ENCODE results near the gene CELSR3. TPM values are rescaled to one million over a fixed set of nuclear protein-coding genes. Genes with fewer than 3 reads are reported as not detected.

The CELSR3 gene
- total RNA-seq, 2 donors from 2014 or later, result 20.7 to 30.1 TPM

DNA sequence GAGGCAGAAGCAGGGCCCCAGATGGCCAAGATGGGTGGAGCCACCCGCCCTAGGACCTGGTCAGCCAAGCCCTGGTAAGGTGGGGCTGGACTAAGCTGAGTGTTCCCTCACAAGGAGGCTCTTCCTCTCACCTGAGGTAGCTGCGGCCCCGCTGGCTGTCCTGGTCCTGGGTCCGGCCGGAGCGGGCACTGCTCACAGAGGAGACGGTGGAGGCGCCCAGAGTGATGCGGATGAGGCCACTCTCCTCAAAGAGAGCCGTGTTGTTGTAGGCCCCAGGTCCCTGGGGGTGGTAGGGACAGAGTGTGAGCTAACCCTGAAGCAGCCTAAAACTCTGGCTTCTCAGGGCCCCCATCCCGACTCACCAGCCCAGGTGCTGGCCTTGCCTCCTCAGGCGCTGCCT lies 20.1 kb downstream of the CELSR3 start:
- no peaks in the 10 kb centered on the region for H3K4me1 Mint-ChIP-seq
- H3K27me3 Mint-ChIP-seq (ENCODE audit: insufficient read depth), result no peaks in the 10 kb centered on the region
- no peaks in the 10 kb centered on the region for H3K4me1 ChIP-seq (ENCODE audit: control insufficient read depth, insufficient read depth, low read length)
- TF ChIP-seq, protein P1, sequence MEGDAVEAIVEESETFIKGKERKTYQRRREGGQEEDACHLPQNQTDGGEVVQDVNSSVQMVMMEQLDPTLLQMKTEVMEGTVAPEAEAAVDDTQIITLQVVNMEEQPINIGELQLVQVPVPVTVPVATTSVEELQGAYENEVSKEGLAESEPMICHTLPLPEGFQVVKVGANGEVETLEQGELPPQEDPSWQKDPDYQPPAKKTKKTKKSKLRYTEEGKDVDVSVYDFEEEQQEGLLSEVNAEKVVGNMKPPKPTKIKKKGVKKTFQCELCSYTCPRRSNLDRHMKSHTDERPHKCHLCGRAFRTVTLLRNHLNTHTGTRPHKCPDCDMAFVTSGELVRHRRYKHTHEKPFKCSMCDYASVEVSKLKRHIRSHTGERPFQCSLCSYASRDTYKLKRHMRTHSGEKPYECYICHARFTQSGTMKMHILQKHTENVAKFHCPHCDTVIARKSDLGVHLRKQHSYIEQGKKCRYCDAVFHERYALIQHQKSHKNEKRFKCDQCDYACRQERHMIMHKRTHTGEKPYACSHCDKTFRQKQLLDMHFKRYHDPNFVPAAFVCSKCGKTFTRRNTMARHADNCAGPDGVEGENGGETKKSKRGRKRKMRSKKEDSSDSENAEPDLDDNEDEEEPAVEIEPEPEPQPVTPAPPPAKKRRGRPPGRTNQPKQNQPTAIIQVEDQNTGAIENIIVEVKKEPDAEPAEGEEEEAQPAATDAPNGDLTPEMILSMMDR (conservative IDR thresholded peaks at IDR 0.05), result no peak
- peaks cover 34% of the 10 kb centered on the region for H3K36me3 Mint-ChIP-seq (ENCODE audit: low read depth)
- no peaks in the 10 kb centered on the region for H3K27me3 ChIP-seq (ENCODE audit: control insufficient read depth, insufficient read depth, low read length, poor library complexity, severe bottlenecking)
- H3K4me3 Mint-ChIP-seq, result no peak overlapping the region
- no peak overlapping the region for H3K27ac ChIP-seq (ENCODE audit: low read depth, low read length)
- H3K9me3 ChIP-seq (ENCODE audit: control insufficient read depth, low read length), result no peaks in the 10 kb centered on the region
- H3K36me3 ChIP-seq (ENCODE audit: control insufficient read depth, insufficient read depth, low read length), result peaks cover 15% of the 10 kb centered on the region
- DNase-seq, result no peak
- WGBS, 2 experiments (ENCODE audit: insufficient coverage in 1 of 2, insufficient read length in 1 of 2), result 92 to 96% methylated on average over 10 to 12 of the region's 12 CpGs
- no peak overlapping the region for H3K27ac Mint-ChIP-seq
- H3K9ac ChIP-seq (ENCODE audit: extremely low read depth, low read length, poor library complexity, severe bottlenecking), result no peak overlapping the region
- no peak overlapping the region for H3K4me3 ChIP-seq (ENCODE audit: low read length)
- H3K9me3 Mint-ChIP-seq, result no peaks in the 10 kb centered on the region

DNA sequence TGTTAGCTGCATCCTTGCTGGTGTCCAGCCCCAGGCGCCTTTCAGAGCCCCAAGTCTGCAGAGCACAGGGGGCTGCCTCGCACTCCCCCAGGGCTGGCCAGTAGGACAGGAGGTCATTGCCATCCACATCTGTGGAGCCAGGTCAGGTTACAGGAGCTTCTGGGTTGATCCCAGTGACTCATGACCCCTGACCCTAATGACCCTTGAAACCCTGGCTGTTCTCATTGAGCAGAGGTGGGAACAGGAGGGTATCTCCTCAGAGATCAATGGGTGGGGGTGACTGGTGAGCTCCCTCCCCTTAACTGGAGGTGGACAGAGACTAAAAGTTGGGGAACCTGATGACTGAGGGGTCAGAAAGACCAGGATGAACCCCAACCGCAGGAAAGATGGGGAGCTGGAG lies 21.3 kb downstream of the CELSR3 start:
- H3K27me3 Mint-ChIP-seq (ENCODE audit: insufficient read depth), result no peaks in the 10 kb centered on the region

DNA sequence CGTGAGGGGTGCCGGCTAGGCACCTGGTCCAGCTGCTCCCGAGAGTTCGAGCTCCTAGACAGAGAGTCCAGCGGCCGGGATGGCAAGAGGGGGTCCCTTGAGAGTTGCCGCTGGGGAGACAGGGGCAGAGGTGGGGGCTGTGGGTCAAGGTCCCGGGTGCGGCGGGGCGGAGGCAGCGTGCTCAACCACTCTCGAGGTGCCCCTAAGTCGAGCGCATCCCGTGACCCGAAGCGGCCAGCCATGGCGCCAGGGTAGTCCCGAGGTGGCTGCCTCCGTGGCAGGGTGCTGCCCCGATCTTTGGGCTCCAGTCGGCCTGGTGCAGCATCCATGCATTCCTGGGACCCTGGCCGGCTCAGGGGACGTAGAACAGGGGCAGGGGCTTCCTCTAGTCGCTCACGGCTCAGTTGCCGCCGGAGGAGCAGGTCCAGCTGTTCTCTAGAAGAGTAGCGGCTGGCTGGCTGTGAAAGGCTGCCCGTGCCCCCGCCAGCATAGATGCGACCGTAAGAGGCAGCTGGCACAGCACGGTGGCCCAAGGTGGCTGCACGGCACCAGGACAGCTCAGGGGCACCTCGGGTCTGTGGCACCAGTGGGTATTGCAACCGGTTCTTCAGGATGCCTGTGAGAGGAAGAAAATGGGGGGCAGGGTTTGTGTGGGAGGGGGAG lies 22.6 kb downstream of the CELSR3 start:
- Mint-ChIP-seq H3K4me3 (no peak overlapping the region), H3K4me1 (peaks cover 15% of the 10 kb centered on the region), H3K36me3 (ENCODE audit: low read depth) (peaks cover 28% of the 10 kb centered on the region), H3K27me3 (ENCODE audit: insufficient read depth) (no peaks in the 10 kb centered on the region), H3K9me3 (no peaks in the 10 kb centered on the region), H3K27ac (no peak overlapping the region)
- TF ChIP-seq, protein P1 (conservative IDR thresholded peaks at IDR 0.05), result no peak
- Histone ChIP-seq H3K36me3 (ENCODE audit: control insufficient read depth, insufficient read depth, low read length) (peaks cover 15% of the 10 kb centered on the region), H3K4me3 (ENCODE audit: low read length) (no peak overlapping the region), H3K4me1 (ENCODE audit: control insufficient read depth, insufficient read depth, low read length) (peaks cover 11% of the 10 kb centered on the region), H3K9ac (ENCODE audit: extremely low read depth, low read length, poor library complexity, severe bottlenecking) (no peak overlapping the region), H3K27ac (ENCODE audit: low read depth, low read length) (no peak overlapping the region), H3K27me3 (ENCODE audit: control insufficient read depth, insufficient read depth, low read length, poor library complexity, severe bottlenecking) (no peaks in the 10 kb centered on the region), H3K9me3 (ENCODE audit: control insufficient read depth, low read length) (no peaks in the 10 kb centered on the region)
- 92 to 97% methylated on average over 24 to 38 of the region's 38 CpGs for WGBS, 2 experiments (ENCODE audit: insufficient coverage in 1 of 2, insufficient read length in 1 of 2)
- no peak for DNase-seq

More for the DNA sequence above, 21.3 kb downstream of the CELSR3 start:
- H3K4me1 ChIP-seq (ENCODE audit: control insufficient read depth, insufficient read depth, low read length), result peaks cover 10% of the 10 kb centered on the region
- no peaks in the 10 kb centered on the region for H3K9me3 ChIP-seq (ENCODE audit: control insufficient read depth, low read length)
- H3K27ac ChIP-seq (ENCODE audit: low read depth, low read length), result no peak overlapping the region
- Mint-ChIP-seq H3K9me3 (no peaks in the 10 kb centered on the region), H3K36me3 (ENCODE audit: low read depth) (peaks cover 30% of the 10 kb centered on the region), H3K27ac (no peak overlapping the region), H3K4me3 (no peak overlapping the region), H3K4me1 (peaks cover 9% of the 10 kb centered on the region)
- H3K36me3 ChIP-seq (ENCODE audit: control insufficient read depth, insufficient read depth, low read length), result peaks cover 15% of the 10 kb centered on the region
- no peak overlapping the region for H3K9ac ChIP-seq (ENCODE audit: extremely low read depth, low read length, poor library complexity, severe bottlenecking)
- DNase-seq, result no peak
- TF ChIP-seq, protein P1 (conservative IDR thresholded peaks at IDR 0.05), result no peak
- WGBS, 2 experiments (ENCODE audit: insufficient coverage in 1 of 2, insufficient read length in 1 of 2), result 90 to 91% methylated on average over 2 to 3 of the region's 3 CpGs
- no peak overlapping the region for H3K4me3 ChIP-seq (ENCODE audit: low read length)
- no peaks in the 10 kb centered on the region for H3K27me3 ChIP-seq (ENCODE audit: control insufficient read depth, insufficient read depth, low read length, poor library complexity, severe bottlenecking)
